SJCRH30 (cell line): ENCODE measurements around the gene MCOLN2. TPM values are rescaled to one million over a fixed set of nuclear protein-coding genes. Genes with fewer than 3 reads are reported as not detected.
A peak's percentile ranks its signal among the peaks of the same experiment; 100 is the strongest.
"Not testable (repeated sequence)": the region's sequence is repeated elsewhere in the genome, so short reads cannot be mapped to it uniquely, and the experiment has no call there.

Source experiments
- DNase-seq, 2 experiments: peaks; one replicate each; pipeline ENCODE4 v3.0.0-alpha.2; 2015 to 2020
- H3K27ac ChIP-seq: fragments of 250-450 bp; sonication (Bioruptor Pico); 2 replicates; pipeline ENCODE4 v1.5.1; 2020; ENCODE audit warnings: mild to moderate bottlenecking, moderate library complexity
- H3K27me3 ChIP-seq: fragments of 250-450 bp; sonication (Bioruptor Pico); 2 replicates; pipeline ENCODE4 v1.5.1; 2020; ENCODE audit warnings: mild to moderate bottlenecking, moderate library complexity
- H3K36me3 ChIP-seq: fragments of 250-450 bp; sonication (Bioruptor Pico); 2 replicates; pipeline ENCODE4 v1.5.1; 2020; ENCODE audit warnings: mild to moderate bottlenecking, moderate library complexity
- H3K4me1 ChIP-seq: fragments of 250-450 bp; sonication (Bioruptor Pico); 2 replicates; pipeline ENCODE4 v1.5.1; 2020; ENCODE audit warnings: mild to moderate bottlenecking, moderate library complexity
- H3K4me3 ChIP-seq: fragments of 250-450 bp; sonication (Bioruptor Pico); 2 replicates; pipeline ENCODE4 v1.5.1; 2020; ENCODE audit warnings: mild to moderate bottlenecking, moderate library complexity
- H3K9me3 ChIP-seq: fragments of 250-450 bp; sonication (Bioruptor Pico); replicated peaks from 2 replicates; pipeline ENCODE4 v1.5.1; 2020; ENCODE audit warnings: mild to moderate bottlenecking, moderate library complexity
- total RNA-seq: library from RNA; depleted of rRNA; stranded (reverse); fragments of >200 nt; shearing (Covaris generic); gene quantifications from 2 replicates; pipeline ENCODE4 v1.2.3, GENCODE V29; 2014

MCOLN2 gene
- total RNA-seq, 1 experiment from 2014 or later, result 1.6 TPM

DNA sequence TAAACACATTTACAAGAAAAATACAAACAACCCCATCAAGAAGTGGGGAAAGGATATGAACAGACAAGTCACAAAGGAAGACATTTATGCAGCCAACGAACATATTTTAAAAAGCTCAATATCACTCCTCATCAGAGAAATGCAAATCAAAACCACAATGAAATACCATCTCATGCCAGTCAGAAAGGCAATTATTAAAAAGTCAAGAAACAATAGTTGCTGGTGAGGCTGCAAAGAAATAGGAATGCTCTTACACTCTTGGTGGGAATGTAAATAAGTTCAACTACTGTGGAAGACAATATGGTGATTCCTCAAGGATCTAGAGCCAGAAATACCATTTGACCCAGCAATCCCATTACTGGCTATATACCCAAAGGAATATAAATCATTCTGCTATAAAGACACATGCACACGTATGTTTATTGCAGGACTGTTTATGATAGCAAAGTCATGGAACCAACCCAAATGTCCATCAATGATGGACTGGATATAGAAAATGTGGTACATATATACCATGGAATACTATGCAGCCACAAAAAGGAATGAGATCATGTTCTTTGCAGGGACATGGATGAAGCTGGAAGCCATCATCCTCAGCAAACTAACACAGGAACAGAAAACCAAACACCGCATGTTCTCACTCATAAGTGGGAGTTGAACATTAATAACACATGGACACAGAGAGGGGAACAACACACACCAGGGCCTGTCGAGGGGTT is 88.0 kb downstream of the MCOLN2 start:
- not testable (repeated sequence) for H3K9me3 ChIP-seq, DNase-seq, H3K27ac ChIP-seq, H3K4me1 ChIP-seq, H3K4me3 ChIP-seq, H3K27me3 ChIP-seq, H3K36me3 ChIP-seq

DNA sequence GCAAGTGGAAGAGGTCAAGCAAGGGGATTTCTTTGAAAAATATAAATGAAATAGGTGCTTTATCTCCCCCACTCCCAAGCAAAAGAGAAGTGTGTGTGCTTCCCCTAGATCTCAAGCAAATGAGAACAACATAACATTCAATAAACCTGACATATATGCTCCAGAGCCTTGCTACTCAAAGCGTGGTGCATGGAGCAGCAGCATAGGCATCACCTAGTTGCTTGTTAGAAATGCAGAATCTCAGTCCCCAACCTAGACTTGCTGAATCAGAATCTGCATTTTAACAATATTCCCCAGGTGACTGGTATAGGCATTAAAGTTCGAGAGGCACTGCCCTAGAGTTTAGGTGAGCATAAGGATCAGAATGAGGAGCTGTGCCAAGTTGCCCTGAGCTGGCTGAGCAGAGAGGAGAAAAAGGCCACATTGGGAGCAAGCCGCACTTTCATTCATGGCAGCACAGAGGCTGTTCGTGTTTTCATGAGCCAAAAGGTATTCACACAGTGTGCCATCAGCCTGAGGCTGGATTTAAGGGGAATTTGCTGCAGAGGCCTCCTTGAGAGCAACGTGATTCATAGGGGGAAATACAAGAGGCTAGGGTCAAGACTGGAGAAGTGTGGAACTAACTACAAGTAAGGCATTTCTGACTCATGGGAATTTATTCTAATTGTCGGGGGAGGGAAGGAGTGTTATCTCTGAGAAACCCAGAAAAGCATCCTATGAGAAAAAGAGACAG is 89.7 kb downstream of the MCOLN2 start:
- Histone ChIP-seq H3K4me3 (no peak overlapping the region), H3K9me3 (no peaks in the 10 kb centered on the region), H3K36me3 (no peaks in the 10 kb centered on the region), H3K4me1 (no peaks in the 10 kb centered on the region), H3K27ac (no peak overlapping the region), H3K27me3 (no peaks in the 10 kb centered on the region)
- no peak for DNase-seq

DNA sequence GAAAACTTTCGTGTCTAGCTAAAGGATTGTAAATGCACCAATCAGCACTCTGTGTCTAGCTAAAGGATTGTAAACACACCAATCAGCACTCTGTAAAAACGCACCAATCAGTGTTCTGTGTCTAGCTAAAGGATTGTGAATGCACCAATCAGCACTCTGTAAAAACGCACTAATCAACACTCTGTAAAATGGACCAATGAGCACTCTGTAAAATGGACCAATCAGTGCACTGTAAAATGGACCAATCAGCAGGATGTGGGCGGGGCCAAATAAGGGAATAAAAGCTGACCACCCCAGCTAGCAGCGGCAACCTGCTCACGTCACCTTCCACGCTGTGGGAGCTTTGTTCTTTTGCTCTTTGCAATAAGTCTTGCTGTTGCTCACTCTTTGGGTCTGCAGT is 94.2 kb downstream of the MCOLN2 start:
- H3K4me3 ChIP-seq, H3K36me3 ChIP-seq, H3K27me3 ChIP-seq, H3K27ac ChIP-seq, H3K9me3 ChIP-seq, H3K4me1 ChIP-seq, DNase-seq: not testable (repeated sequence)

DNA sequence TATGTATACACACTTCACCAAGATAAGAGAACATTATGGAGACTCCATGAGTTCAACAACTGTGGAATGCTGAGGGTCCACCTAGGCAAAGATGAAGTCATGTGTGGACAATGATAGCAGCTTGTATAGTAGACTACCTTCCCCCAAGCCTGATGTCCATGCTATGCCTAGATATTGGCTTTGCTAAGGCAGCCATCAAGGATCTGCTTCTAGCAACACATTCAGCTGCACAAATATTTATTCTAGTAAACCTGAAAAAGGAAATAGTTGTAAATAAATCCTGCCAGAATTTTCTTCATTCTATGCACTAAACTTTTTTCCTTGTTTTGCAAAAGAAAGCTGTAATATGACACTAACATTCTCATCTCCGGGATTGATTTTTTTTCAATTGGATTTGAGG is 96.9 kb downstream of the MCOLN2 start:
- no peaks in the 10 kb centered on the region for H3K27me3 ChIP-seq
- no peaks in the 10 kb centered on the region for H3K9me3 ChIP-seq
- H3K27ac ChIP-seq, result no peak overlapping the region
- no peak for DNase-seq
- no peaks in the 10 kb centered on the region for H3K36me3 ChIP-seq
- H3K4me3 ChIP-seq, result no peak overlapping the region
- H3K4me1 ChIP-seq, result no peaks in the 10 kb centered on the region

DNA sequence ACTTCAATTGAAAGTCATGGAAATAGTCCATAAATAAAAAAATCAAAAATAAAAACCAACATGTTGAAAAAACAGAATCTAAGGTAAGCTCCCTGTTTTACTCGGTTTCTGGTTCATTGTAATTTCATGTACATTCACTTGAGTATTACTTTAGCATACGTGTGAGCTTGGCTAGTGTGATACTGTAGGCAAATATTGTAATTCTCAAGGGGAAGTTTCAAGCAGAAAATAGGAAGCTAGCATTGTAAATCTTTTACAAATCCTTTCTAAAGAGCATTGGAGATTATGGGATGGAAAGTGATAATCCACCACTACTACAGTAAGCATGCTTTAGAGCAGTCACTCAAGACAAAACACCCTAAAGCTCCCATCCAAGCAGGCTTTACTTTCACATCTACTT is 100.6 kb downstream of the MCOLN2 start:
- no peaks in the 10 kb centered on the region for H3K36me3 ChIP-seq
- no peaks in the 10 kb centered on the region for H3K4me1 ChIP-seq
- no peaks in the 10 kb centered on the region for H3K9me3 ChIP-seq
- H3K27ac ChIP-seq, result no peak overlapping the region
- no peak overlapping the region for H3K4me3 ChIP-seq
- H3K27me3 ChIP-seq, result 0 out of 2 replicates have a peak, but pooled peaks cover 4% of the 10 kb centered on the region
- DNase-seq, result no peak

DNA sequence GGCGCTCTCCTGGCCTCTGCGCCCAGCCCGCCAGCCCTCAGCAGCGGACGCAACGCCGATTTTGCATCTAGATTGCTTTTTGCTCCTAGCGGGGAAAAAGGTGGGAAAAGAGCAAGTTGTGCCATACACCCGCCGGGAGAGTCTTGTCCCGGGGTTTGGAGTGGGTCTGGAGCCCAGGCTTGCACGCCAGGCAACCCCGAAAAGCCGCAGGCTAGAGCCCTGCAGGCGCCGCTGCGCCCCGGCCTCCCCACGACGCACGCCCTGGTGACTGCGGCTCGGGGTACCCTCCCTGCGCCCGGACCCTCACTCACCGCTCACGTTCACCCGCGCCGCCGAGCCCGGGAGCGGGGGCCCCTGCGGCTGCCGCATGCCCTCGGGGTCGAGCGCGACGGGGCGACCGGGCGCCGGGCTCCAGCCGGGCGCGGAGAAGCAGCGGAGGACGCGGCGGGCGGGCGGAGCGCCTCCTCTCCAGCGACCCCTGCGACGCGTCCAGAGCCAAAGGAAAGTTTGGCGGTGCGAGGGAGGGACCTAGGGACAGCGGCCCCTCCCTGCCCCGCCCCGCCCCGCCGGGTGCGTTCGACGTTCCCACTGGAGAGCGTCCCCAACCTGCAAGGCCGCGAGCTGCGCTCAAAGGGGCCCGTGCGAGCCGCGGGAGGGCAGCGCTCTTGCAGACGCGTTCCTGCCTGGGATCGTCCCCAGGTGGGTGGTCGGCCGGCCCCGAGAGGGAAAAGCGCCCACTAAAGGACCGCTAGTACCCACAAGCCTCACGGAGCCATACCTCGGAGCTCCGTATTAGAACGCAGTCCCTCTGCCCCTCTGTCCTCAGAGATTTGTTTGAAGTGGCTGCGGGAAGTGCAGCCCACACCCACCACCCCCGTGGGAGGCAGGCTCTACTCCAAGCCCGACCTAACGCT is 104.0 kb downstream of the MCOLN2 start, which contains the start of gene LPAR3:
Gene LPAR3, minus strand, starts transcription at position 502 of the 914 bp plus-strand sequence. CDS start 27,086 bp downstream, outside the sequence.
- Histone ChIP-seq H3K27ac (no peak within 1 kb of the TSS), H3K9me3 (no peaks in the 10 kb centered on the region), H3K36me3 (no peaks in the 10 kb centered on the region), H3K27me3 (0 out of 2 replicates have a peak, but pooled peaks cover 4% of the 10 kb centered on the region), H3K4me1 (no peaks in the 10 kb centered on the region), H3K4me3 (peak within 1 kb of the TSS; percentile 61)
- DNase-seq, result peak; percentile 56 to 62

DNA sequence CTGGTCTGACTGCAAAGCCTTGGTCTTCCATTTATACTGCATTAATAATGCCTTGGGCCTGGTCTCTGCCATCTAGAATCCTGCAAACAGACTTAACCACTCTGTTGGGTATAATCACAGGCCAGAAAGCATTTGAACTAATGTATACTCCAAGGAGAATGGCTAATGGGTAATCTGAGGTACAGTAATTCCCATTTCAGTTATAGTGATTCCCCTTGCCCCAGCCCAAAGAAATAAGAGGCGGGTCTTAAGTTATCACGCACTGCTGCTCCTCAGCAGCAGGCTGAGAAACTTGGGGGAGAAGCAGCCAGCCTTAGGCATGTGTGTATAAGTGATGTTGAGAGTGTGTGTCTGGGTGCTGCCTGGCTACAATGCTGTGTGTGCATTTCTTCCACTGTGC is 106.3 kb downstream of the MCOLN2 start:
- Histone ChIP-seq H3K4me1 (no peaks in the 10 kb centered on the region), H3K27ac (no peak overlapping the region), H3K4me3 (no peak overlapping the region), H3K36me3 (no peaks in the 10 kb centered on the region), H3K27me3 (0 out of 2 replicates have a peak, but pooled peaks cover 4% of the 10 kb centered on the region), H3K9me3 (no peaks in the 10 kb centered on the region)
- no peak for DNase-seq

DNA sequence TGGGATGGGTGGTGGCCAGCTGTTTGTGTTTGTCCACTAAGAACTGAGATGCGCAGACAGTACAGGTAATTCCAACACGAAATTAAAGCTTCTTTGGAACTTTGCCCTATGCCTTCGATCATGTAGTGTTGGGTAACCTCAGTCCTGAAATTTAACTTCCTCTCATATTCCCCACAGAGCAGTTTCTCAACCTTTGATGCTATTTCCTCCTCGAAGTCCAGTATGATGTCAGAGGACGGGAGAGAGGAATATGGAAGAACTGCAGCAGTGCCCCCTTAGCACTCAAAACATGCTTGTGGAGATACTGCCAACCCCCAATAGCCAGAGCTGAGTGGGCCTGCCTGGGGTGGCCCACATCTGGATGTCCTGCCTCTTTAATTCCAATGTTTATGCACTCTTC is 107.5 kb downstream of the MCOLN2 start:
- H3K4me3 ChIP-seq, result no peak overlapping the region
- H3K4me1 ChIP-seq, result no peaks in the 10 kb centered on the region
- H3K36me3 ChIP-seq, result no peaks in the 10 kb centered on the region
- 0 out of 2 replicates have a peak, but pooled peaks cover 4% of the 10 kb centered on the region for H3K27me3 ChIP-seq
- H3K27ac ChIP-seq, result no peak overlapping the region
- DNase-seq, result no peak
- H3K9me3 ChIP-seq, result no peaks in the 10 kb centered on the region

DNA sequence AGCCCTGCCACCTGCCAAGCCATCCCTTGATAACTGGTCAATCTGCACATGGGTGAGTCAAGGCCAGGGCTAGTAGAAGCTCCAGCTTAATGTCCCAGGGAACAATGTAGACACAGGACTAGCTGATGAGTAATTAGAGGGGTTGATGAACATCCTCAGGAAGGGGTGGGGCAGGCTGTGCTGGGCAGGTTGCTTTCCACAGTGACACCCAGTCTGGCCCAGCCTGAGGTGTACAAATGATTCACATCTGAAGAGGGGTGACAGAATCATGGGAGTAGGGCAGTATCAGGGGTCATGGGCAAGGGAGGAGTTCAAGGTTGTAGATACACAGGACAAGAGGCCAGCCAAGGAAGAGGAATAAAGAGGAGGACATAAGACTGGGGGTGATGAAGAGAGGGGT is 108.2 kb downstream of the MCOLN2 start:
- no peak for DNase-seq
- no peaks in the 10 kb centered on the region for H3K36me3 ChIP-seq
- H3K9me3 ChIP-seq, result no peaks in the 10 kb centered on the region
- H3K4me1 ChIP-seq, result no peaks in the 10 kb centered on the region
- 0 out of 2 replicates have a peak, but pooled peaks cover 4% of the 10 kb centered on the region for H3K27me3 ChIP-seq
- no peak overlapping the region for H3K4me3 ChIP-seq
- no peak overlapping the region for H3K27ac ChIP-seq

DNA sequence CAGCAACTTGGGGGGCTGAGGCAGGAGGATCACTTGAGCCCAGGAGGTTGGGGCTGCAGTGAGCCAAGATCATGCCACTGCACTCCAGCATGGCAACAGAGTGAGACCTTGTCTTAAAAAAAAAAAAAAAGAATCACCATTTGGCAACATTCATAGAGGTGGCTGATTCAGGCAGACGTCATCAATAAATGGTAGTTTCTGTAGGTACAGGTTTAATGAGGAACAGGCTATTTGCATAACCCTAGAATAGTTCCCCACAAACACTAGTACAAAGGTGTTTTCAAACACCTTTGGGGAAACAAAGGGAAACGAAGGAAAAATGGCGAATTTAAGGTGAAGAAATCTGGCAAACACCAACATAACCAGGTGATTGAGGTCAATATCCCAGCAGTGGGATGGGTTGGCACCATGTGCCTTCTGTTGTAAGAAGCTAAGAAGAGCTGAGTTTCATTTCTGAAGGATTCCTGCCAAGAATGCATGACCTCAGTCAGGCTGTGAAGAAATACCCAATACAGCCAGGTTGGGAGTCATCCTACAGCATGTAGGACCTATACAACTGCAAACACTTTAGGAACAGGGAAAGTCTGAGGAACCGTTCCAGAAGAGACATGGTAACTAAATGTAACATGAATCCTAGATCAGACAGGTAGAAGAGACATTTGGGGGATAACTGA is 109.5 kb downstream of the MCOLN2 start:
- 0 out of 2 replicates have a peak, but pooled peaks cover 4% of the 10 kb centered on the region for H3K27me3 ChIP-seq
- H3K27ac ChIP-seq, result no peak overlapping the region
- no peaks in the 10 kb centered on the region for H3K9me3 ChIP-seq
- no peaks in the 10 kb centered on the region for H3K36me3 ChIP-seq
- no peak overlapping the region for H3K4me3 ChIP-seq
- H3K4me1 ChIP-seq, result no peaks in the 10 kb centered on the region
- no peak for DNase-seq

DNA sequence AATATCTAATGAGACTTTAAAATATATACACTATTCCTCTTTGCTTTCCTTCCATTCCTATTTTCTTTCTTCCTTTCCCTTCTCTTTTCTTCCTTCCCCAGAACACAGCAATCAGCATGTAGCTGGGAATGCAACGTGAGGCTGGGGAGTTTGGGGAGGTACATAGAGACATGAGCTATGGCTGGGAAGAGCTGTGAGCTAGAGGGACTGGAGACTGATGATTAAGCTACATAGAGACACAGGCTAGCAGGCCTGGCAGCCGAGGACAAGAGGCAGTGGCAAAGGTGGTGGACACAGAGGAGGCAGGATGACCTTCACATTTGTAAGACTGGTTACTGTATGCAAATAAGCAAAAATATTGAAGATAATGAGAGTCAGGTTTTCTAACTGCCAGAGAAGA is 111.4 kb downstream of the MCOLN2 start:
- no peak for DNase-seq
- H3K27ac ChIP-seq, result no peak overlapping the region
- H3K4me1 ChIP-seq, result no peaks in the 10 kb centered on the region
- no peak overlapping the region for H3K4me3 ChIP-seq
- no peaks in the 10 kb centered on the region for H3K36me3 ChIP-seq
- no peaks in the 10 kb centered on the region; the same call in 1 of the 2 replicates for H3K9me3 ChIP-seq
- no peaks in the 10 kb centered on the region for H3K27me3 ChIP-seq

DNA sequence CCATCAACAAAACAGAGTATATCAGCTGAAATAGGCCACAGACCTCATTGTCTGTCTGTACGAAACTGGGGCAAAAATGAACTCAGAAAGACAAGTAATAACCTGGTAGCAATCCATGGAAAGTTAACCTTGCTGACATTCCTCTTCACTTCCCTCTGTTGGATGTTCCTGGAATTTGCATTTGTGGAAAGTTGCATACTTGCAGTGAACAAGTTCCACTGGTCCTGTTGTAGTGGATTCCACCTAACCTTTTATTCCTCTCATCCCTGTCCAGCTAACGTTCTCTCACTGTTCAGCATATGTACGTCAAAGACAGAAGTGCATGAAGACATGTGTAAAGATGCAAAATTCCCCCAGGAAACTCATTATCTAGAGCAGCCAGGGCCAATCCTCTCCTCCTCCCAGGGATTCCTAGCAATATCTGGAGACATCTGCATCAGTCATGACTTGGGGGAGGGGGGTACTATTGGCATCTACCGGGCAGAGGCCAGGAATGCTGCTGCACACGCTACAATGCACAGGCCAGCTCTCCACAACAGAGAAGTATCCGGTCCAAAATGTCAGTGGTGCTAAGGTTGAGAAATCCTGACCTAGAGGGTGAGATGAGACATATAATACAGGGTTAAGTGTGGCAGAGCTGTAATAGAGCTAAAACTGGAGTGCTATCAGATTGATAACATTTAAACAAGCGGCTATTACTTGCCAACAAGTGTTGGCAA is 112.1 kb downstream of the MCOLN2 start:
- no peak for DNase-seq
- H3K4me1 ChIP-seq, result no peaks in the 10 kb centered on the region
- H3K9me3 ChIP-seq, result no peaks in the 10 kb centered on the region; the same call in 1 of the 2 replicates
- H3K36me3 ChIP-seq, result no peaks in the 10 kb centered on the region
- no peak overlapping the region for H3K27ac ChIP-seq
- H3K27me3 ChIP-seq, result no peaks in the 10 kb centered on the region
- no peak overlapping the region for H3K4me3 ChIP-seq

DNA sequence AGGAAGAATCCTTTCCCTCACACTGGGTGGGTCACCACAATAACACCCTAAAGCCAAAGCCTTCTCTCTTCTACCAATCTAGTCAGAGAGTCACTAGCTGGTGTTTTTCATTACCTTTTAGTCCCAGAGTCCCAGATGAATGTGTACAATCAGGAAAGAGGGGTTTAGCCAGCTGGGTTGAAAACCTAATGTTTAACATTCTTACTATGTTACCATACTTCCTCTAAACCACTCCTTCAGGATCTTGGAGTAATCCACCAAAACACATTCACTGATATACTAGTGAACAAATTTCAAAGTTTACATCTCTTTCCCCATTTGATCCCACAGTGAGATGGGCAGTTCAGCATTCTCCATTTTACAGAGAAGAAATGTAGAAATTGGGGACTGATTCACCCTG is 113.6 kb downstream of the MCOLN2 start:
- Histone ChIP-seq H3K4me3 (no peak overlapping the region), H3K27me3 (no peaks in the 10 kb centered on the region), H3K4me1 (no peaks in the 10 kb centered on the region), H3K27ac (no peak overlapping the region), H3K9me3 (no peaks in the 10 kb centered on the region; the same call in 1 of the 2 replicates), H3K36me3 (no peaks in the 10 kb centered on the region)
- no peak for DNase-seq

DNA sequence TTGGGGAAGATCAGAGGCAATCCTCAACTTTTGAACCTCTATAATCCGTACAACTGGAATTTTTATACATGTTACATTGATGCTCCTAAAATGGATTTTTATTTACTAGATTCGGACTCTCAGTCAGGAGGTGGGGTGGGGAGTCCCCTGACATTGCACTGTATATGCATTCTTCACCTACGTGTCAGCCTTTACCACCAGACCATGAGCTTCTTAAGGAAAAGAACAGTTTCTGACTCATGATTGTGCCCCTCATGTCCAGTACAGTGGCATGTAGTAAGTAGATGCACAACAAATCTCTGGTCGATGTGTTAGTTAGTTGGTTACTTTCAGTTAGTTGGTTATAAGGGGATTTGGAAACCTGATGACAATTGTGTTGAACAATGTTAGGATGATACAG is 119.3 kb downstream of the MCOLN2 start:
- DNase-seq, result no peak
- H3K4me3 ChIP-seq, result no peak overlapping the region
- no peaks in the 10 kb centered on the region for H3K4me1 ChIP-seq
- H3K27me3 ChIP-seq, result no peaks in the 10 kb centered on the region
- H3K27ac ChIP-seq, result no peak overlapping the region
- H3K36me3 ChIP-seq, result no peaks in the 10 kb centered on the region
- H3K9me3 ChIP-seq, result no peaks in the 10 kb centered on the region; the same call in 1 of the 2 replicates
